IPS-NIHi11 (cell line): Measurements from ENCODE around the gene OGFR.

Experiments
- DNase-seq: peaks from one replicate; pipeline ENCODE4 v3.0.0; 2012; ENCODE audit warnings: mixed read lengths, low spot score

OGFR gene

GRCh38 chr20:62770111-62770910 lies 34.3 kb upstream of the OGFR start:
- peak; percentile 13 for DNase-seq

- peak; percentile 13 for DNase-seq
These were observed 33.7 kb upstream of the OGFR start for GRCh38 chr20:62770916-62771315.

GRCh38 chr20:62771396-62772102 lies 33.1 kb upstream of the OGFR start:
- no peak for DNase-seq

- no peak for DNase-seq
These were observed 32.5 kb upstream of the OGFR start for GRCh38 chr20:62772103-62772611.

- peak; percentile 7 for DNase-seq
These were observed 32.0 kb upstream of the OGFR start for GRCh38 chr20:62772619-62772989.

DNA sequence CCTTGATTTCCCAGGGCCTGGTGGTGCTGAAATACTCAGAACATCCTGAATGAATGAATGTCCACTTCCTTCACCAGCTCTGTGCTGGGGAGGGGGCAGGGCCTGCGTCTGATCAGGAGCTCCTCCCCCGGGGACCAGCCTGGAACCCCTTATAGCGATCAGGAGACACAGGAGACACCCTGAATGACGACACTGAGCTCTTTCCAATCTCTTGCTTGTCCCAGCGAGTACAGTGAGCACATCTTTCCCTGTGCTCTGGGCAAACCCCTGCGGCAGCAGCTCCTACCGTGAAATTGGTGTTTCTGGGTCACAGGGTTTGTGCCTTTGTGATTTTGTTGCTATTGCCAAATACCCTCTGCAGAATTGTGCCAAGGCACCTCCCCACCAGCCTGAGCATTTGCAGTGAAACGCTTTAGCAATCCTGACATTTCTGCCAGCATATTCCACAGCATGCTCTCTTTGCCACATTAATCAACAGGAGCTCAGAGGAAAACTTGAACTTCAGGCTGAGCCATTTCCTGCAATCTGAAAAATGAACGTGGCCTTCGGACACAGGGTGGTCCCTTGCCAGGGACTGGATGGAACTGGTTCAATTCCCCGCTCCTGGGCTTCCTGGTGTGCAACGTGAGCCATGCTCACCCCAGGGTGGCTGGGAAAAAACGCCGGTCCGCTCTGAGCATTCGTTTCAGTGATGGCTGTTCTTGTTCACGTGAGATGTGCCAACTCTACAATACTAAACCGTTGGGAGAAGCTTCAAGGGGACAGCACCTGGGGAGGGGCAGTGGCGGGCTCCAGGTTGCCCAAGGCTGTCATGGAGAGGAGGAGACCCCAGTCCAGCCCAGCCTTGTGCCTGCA lies 31.4 kb upstream of the OGFR start:
- peak; percentile 24 for DNase-seq

DNA sequence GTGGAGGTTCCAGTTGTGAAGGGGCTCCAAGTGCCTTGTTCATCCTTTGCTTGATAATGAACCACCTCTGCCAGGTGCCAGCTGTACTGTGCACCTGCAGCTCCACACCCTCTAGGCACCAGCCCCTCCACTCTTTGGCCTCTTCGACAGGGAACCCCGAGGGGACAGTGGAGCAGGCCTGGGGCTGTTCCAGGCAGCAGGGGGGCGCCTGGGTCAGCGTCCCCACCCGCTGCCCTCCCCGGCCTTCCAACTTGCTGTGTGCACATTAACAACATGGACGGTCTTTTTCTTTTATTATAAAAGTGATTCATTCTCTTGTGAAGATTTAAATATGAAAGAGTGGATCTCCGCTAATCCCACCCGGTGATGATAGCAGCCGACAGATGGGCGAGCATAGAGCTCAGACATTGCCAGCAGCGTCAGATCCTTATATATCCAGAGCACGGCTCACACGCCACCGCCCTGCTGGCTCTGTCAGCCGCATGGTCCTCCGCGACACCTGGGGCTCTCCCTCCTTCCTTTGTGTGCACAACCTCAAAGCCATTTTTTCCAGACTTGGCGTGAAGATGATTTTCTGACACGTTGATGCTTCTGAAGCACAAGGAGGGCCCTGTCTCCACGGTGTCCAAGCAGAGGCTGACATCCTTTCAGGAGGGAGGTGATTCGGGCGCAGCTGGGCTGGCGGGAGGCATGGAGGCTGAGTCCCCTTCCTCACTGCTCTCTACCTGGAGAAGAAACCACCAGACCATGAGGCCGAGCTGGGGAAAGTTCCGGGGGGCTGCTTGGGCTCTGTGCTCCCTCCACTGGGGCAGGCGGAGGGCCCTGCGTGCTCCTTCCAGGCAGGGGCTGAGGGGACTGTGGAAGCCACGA lies 30.6 kb upstream of the OGFR start:
- no peak for DNase-seq

DNA sequence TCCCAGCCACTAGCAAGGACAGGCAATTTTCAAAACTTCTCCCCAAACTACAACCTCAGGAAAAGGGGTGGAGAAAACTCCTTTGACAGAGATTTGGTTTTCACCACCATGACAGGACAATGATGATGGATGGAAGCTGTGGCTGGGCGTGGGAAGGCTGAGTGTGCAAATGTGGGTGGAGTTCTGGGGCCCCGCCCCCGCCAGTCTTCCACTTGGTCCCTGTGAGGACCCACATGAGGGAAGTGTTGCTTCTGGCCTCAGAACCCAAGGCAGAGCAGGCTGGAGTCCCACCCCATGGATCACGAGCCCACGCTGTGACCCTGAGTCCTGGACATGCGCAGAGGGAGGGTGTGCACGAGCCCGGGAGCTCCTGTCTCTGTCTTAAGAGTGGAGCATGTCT lies 29.9 kb upstream of the OGFR start:
- peak; percentile 11 for DNase-seq

- DNase-seq: no peak
These were observed 29.4 kb upstream of the OGFR start for GRCh38 chr20:62775206-62775605.

- DNase-seq: peak; percentile 29
These were observed 28.5 kb upstream of the OGFR start for GRCh38 chr20:62776035-62776691.

DNA sequence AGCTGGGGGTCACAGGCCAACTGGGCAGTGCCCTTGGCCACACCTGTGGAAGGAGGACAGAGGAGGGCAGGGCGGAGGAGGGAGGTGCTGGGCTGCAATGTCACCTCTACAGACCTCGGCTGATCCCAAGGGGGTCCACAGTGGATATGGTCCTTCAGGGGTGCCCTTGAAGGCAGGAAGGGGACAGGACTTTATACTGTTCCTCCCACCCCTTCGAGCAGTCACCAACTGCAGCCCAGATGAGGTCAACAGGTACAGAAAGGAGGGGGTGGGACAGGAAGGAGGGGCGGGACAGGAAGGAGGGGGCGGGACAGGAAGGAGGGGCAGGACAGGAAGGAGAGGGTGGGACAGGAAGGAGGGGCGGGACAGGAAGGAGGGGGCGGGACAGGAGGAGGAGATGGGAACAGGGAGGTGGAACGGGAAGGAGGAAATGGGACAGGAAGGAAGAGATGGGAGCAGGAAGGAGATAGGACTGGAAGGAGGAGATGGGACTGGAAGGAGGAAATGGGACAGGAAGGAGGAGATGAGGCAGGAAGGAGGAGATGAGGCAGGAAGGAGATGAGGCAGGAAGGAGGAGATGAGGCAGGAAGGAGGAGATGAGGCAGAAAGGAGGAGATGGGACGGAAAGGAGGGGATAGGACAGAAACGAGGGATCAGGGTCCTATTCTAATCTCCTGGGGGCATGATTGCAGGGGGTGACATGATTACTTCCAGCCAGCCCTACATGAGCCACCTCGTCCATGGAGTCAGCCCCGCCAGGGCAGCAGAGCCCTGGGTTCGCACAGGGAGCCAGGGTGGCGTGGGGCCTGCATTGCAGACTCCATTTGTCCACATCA lies 27.7 kb upstream of the OGFR start:
- peak; percentile 77 for DNase-seq

DNA sequence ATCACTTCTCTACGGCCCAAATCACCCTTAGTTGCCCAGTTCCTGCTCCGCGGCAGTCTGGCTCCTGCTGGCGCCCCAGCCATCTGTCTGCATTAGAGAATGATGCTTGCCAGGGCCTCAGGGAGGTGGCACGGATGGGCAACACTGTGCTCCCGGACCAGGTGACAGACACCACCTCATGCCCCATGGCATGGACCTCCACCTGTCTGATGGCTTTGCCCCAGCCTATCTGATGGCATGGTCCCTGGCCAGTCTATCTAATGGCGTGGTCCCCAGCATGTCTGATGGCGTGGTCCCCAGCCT lies 27.2 kb upstream of the OGFR start:
- no peak for DNase-seq

GRCh38 chr20:62778058-62778457 lies 26.6 kb upstream of the OGFR start:
- no peak for DNase-seq

GRCh38 chr20:62778601-62779416 lies 25.8 kb upstream of the OGFR start:
- DNase-seq: peak; percentile 61

GRCh38 chr20:62779417-62779685 lies 25.3 kb upstream of the OGFR start:
- no peak for DNase-seq

DNA sequence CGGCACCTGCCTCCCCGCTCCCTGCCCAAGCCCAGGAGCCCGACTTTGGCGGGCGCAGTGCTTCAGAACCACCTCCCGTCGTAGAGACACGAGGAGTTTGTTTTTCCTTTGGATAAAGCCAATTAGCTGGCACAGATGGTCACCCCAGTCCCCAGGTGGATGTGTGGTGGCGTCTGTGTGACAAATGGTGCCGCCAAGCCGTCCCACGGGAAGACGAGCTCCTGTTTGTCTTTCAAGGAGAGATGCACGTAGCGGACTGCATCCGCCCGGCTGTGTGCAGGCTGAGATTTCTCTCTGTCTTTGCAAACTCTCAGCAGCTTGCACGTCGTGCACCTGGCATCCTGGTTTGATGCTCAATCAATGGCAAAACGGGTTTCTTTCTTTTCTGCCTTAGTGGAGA lies 24.4 kb upstream of the OGFR start:
- no peak for DNase-seq

DNA sequence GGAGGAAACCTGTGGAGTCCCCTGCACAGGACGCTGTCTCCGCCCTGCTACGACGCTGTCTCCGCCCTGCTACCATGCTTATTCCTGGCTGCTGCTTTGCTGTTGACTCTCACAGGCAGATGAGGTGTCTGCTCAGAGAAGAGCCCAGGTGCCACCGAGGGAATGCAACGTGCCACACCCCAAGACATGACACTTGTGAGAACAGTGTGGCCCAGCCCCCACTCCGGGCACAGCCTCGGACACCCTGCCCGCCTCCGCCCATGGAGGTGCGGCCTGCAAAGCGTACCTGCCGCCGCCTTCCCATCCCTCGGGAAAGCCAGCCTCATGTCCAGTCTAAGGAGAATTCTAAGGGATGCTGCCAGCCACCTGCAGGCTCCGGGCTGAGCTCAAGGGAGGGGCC lies 23.9 kb upstream of the OGFR start:
- no peak for DNase-seq

GRCh38 chr20:62782149-62782892 lies 22.3 kb upstream of the OGFR start:
- DNase-seq: peak; percentile 25

DNA sequence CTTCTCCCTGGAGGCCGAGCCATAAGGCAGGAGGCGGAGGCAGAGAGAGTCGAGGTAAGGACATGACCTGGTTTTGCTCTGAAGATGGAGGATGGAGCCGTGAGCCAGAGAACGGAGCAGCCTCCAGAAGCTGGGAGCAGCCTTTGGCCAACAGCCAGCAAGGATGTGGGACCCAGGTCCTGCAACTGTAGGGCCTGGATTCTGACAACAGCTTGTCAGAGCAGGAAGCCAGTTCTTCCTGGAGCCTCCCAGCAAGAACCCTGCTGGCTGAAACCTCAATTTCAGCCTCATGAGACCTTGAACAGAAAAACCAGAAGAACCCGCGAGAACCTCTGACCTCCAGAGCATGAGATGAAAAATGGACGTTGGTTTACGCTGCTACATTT lies 21.7 kb upstream of the OGFR start:
- no peak for DNase-seq
